ENCODE measurements around the gene LOXHD1.

DNA sequence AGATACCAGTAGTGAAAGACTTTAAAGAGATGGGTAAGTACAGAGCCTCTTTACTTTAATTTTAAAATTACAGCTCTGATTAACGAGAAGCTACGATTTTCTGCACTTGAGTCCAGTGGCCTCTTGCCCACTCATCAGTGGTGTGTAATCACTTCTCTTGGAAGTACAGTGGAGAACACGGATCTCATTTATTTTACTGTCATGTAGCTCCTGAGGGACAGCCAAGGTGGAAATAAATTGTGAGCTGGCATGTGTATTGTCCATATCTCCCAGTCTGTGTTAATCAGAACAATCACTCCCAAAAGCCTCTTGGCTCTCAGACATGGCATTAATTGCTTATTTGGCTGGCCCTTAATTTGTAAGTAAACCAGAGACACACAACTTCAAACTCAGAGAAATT is 69.4 kb downstream of the LOXHD1 start:
- TF ChIP-seq, protein P1, sequence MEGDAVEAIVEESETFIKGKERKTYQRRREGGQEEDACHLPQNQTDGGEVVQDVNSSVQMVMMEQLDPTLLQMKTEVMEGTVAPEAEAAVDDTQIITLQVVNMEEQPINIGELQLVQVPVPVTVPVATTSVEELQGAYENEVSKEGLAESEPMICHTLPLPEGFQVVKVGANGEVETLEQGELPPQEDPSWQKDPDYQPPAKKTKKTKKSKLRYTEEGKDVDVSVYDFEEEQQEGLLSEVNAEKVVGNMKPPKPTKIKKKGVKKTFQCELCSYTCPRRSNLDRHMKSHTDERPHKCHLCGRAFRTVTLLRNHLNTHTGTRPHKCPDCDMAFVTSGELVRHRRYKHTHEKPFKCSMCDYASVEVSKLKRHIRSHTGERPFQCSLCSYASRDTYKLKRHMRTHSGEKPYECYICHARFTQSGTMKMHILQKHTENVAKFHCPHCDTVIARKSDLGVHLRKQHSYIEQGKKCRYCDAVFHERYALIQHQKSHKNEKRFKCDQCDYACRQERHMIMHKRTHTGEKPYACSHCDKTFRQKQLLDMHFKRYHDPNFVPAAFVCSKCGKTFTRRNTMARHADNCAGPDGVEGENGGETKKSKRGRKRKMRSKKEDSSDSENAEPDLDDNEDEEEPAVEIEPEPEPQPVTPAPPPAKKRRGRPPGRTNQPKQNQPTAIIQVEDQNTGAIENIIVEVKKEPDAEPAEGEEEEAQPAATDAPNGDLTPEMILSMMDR (IDR thresholded peaks at IDR 0.05), result no peak
- no peak for TF ChIP-seq POLR2A (IDR thresholded peaks at IDR 0.05)

Measured in testis (tissue), 2 donors.